HG03039 (cell line): ENCODE data around the gene KCNH1.

Source experiments
- ATAC-seq: cut with Tn5 transposase; IDR thresholded peaks from one replicate; pipeline ENCODE4 v1.9.1; 2021; ENCODE audit warnings: mild to moderate bottlenecking, moderate library complexity; ENCODE audit not compliant: unreplicated experiment

Gene KCNH1

GRCh38 chr1:210731193-210731592, 402.8 kb downstream of the KCNH1 start:
- ATAC-seq, result no peak

- ATAC-seq, result no peak
Observed at GRCh38 chr1:210730023-210730422, 403.9 kb downstream of the KCNH1 start.

- no peak for ATAC-seq
Observed at GRCh38 chr1:210728437-210729149, 405.4 kb downstream of the KCNH1 start.

- no peak for ATAC-seq
Observed at GRCh38 chr1:210727709-210728108, 406.2 kb downstream of the KCNH1 start.

GRCh38 chr1:210726621-210727020, 407.3 kb downstream of the KCNH1 start:
- ATAC-seq, result no peak

GRCh38 chr1:210724768-210725167, 409.2 kb downstream of the KCNH1 start:
- no peak for ATAC-seq

- no peak for ATAC-seq
Observed at GRCh38 chr1:210723646-210724045, 410.3 kb downstream of the KCNH1 start.

- no peak for ATAC-seq
Observed at GRCh38 chr1:210722410-210723081, 411.4 kb downstream of the KCNH1 start.

GRCh38 chr1:210715072-210715471, 418.9 kb downstream of the KCNH1 start:
- no peak for ATAC-seq

- no peak for ATAC-seq
Observed at GRCh38 chr1:210711825-210712612, 421.9 kb downstream of the KCNH1 start.

GRCh38 chr1:210709701-210710100, 424.2 kb downstream of the KCNH1 start:
- no peak for ATAC-seq

- ATAC-seq, result no peak
Observed at GRCh38 chr1:210707300-210708240, 426.4 kb downstream of the KCNH1 start.

GRCh38 chr1:210706246-210706645, 427.7 kb downstream of the KCNH1 start:
- no peak for ATAC-seq

- ATAC-seq, result no peak
Observed at GRCh38 chr1:210705086-210705485, 428.9 kb downstream of the KCNH1 start.

GRCh38 chr1:210703593-210703992, 430.4 kb downstream of the KCNH1 start:
- no peak for ATAC-seq

- no peak for ATAC-seq
Observed at GRCh38 chr1:210702506-210702905, 431.4 kb downstream of the KCNH1 start.

- no peak for ATAC-seq
Observed at GRCh38 chr1:210700511-210700910, 433.4 kb downstream of the KCNH1 start.

GRCh38 chr1:210700083-210700482, 433.9 kb downstream of the KCNH1 start:
- ATAC-seq, result no peak

GRCh38 chr1:210698661-210699060, 435.3 kb downstream of the KCNH1 start:
- ATAC-seq, result no peak

- ATAC-seq, result no peak
Observed at GRCh38 chr1:210697185-210697584, 436.8 kb downstream of the KCNH1 start.

- peak; percentile 95 for ATAC-seq
Observed at GRCh38 chr1:210696709-210697108, 437.2 kb downstream of the KCNH1 start.
